Activated naive CD8-positive, alpha-beta T cell treated with anti-CD3 and anti-CD28 coated beads for 36 hours (primary cell): Measurements from ENCODE around the gene SCAMP3. TPM values are rescaled to one million over a fixed set of nuclear protein-coding genes. Genes with fewer than 3 reads are reported as not detected.
A peak's percentile ranks its signal among the peaks of the same experiment; 100 is the strongest.

Experiments used
- DNase-seq: peaks from one replicate; pipeline ENCODE4 v3.0.0; 2021
- H3K27ac Mint-ChIP-seq: one replicate; pipeline ENCODE4 v1.8.0; 2022; ENCODE audit warnings: mild to moderate bottlenecking, moderate library complexity, mixed read lengths
- H3K27me3 Mint-ChIP-seq: one replicate; pipeline ENCODE4 v1.8.0; 2022; ENCODE audit warnings: mild to moderate bottlenecking, mixed read lengths
- H3K36me3 Mint-ChIP-seq: one replicate; pipeline ENCODE4 v1.8.0; 2021; ENCODE audit warnings: mild to moderate bottlenecking, mixed read lengths
- H3K4me1 Mint-ChIP-seq: one replicate; pipeline ENCODE4 v1.8.0; 2021; ENCODE audit warnings: mixed read lengths
- H3K4me3 Mint-ChIP-seq: one replicate; pipeline ENCODE4 v1.8.0; 2022; ENCODE audit warnings: mild to moderate bottlenecking, moderate library complexity, mixed read lengths
- H3K9me3 Mint-ChIP-seq: one replicate; pipeline ENCODE4 v1.8.0; 2022; ENCODE audit warnings: mixed read lengths
- total RNA-seq, 2 experiments: library from RNA; stranded (reverse); gene quantifications; one replicate each; pipeline ENCODE4 v1.2.3, GENCODE V29; 2021

Gene SCAMP3
- total RNA-seq, 2 experiments from 2014 or later, result 108 to 117 TPM

GRCh38 chr1:155273343-155274245, 11.4 kb upstream of the SCAMP3 start, which contains the start of gene CLK2:
TSS of gene CLK2 (minus strand) at chr1:155273504. CDS start at chr1:155270977, 2,527 bp downstream.
- Mint-ChIP-seq H3K4me3 (peak within 1 kb of the TSS; percentile 85), H3K36me3 (peaks cover 28% of the 10 kb centered on the region), H3K27me3 (no peaks in the 10 kb centered on the region), H3K9me3 (no peaks in the 10 kb centered on the region), H3K4me1 (peaks cover 34% of the 10 kb centered on the region), H3K27ac (peak within 1 kb of the TSS; percentile 88)
- DNase-seq, result peak; percentile 99

GRCh38 chr1:155272466-155273342, 10.5 kb upstream of the SCAMP3 start:
- Mint-ChIP-seq H3K9me3 (no peaks in the 10 kb centered on the region), H3K36me3 (peaks cover 33% of the 10 kb centered on the region), H3K4me3 (peak overlapping the region; percentile 85), H3K27ac (peak overlapping the region; percentile 87), H3K27me3 (no peaks in the 10 kb centered on the region), H3K4me1 (peaks cover 31% of the 10 kb centered on the region)
- DNase-seq, result no peak

GRCh38 chr1:155269381-155269780, 7.2 kb upstream of the SCAMP3 start:
- no peak for DNase-seq
- Mint-ChIP-seq H3K4me1 (peaks cover 21% of the 10 kb centered on the region), H3K9me3 (no peaks in the 10 kb centered on the region), H3K27ac (no peak overlapping the region), H3K36me3 (peaks cover 37% of the 10 kb centered on the region), H3K27me3 (no peaks in the 10 kb centered on the region), H3K4me3 (no peak overlapping the region)

GRCh38 chr1:155268630-155269029, 6.5 kb upstream of the SCAMP3 start:
- Mint-ChIP-seq H3K4me3 (no peak overlapping the region), H3K36me3 (peaks cover 42% of the 10 kb centered on the region), H3K9me3 (no peaks in the 10 kb centered on the region), H3K27me3 (no peaks in the 10 kb centered on the region), H3K4me1 (peaks cover 17% of the 10 kb centered on the region), H3K27ac (no peak overlapping the region)
- no peak for DNase-seq

- H3K9me3 Mint-ChIP-seq, result no peaks in the 10 kb centered on the region
- no peak overlapping the region for H3K4me3 Mint-ChIP-seq
- peaks cover 21% of the 10 kb centered on the region for H3K4me1 Mint-ChIP-seq
- DNase-seq, result no peak
- H3K27me3 Mint-ChIP-seq, result no peaks in the 10 kb centered on the region
- H3K36me3 Mint-ChIP-seq, result peaks cover 49% of the 10 kb centered on the region
- no peak overlapping the region for H3K27ac Mint-ChIP-seq
Observed at GRCh38 chr1:155267373-155267772, 5.2 kb upstream of the SCAMP3 start.

- Mint-ChIP-seq H3K27me3 (no peaks in the 10 kb centered on the region), H3K4me3 (no peak overlapping the region), H3K9me3 (no peaks in the 10 kb centered on the region), H3K4me1 (peaks cover 18% of the 10 kb centered on the region), H3K36me3 (peaks cover 47% of the 10 kb centered on the region), H3K27ac (peak overlapping the region; percentile 11)
- no peak for DNase-seq
Observed at GRCh38 chr1:155266553-155266952, 4.4 kb upstream of the SCAMP3 start.

GRCh38 chr1:155263067-155263466, 907 bp upstream of the SCAMP3 start:
- H3K27ac Mint-ChIP-seq, result peak overlapping the region; percentile 90
- no peaks in the 10 kb centered on the region for H3K9me3 Mint-ChIP-seq
- H3K27me3 Mint-ChIP-seq, result no peaks in the 10 kb centered on the region
- H3K4me3 Mint-ChIP-seq, result peak overlapping the region; percentile 90
- H3K4me1 Mint-ChIP-seq, result peaks cover 23% of the 10 kb centered on the region
- no peak for DNase-seq
- peaks cover 52% of the 10 kb centered on the region for H3K36me3 Mint-ChIP-seq

- peak; percentile 28 for DNase-seq
- peak overlapping the region; percentile 90 for H3K27ac Mint-ChIP-seq
- H3K4me1 Mint-ChIP-seq, result peaks cover 23% of the 10 kb centered on the region
- H3K4me3 Mint-ChIP-seq, result peak overlapping the region; percentile 90
- no peaks in the 10 kb centered on the region for H3K27me3 Mint-ChIP-seq
- H3K36me3 Mint-ChIP-seq, result peaks cover 46% of the 10 kb centered on the region
- H3K9me3 Mint-ChIP-seq, result no peaks in the 10 kb centered on the region
Observed at GRCh38 chr1:155261493-155261851, 688 bp downstream of the SCAMP3 start.

GRCh38 chr1:155260276-155260675, 1.9 kb downstream of the SCAMP3 start:
- Mint-ChIP-seq H3K4me1 (peaks cover 26% of the 10 kb centered on the region), H3K9me3 (no peaks in the 10 kb centered on the region), H3K27me3 (no peaks in the 10 kb centered on the region), H3K27ac (peak overlapping the region; percentile 43), H3K4me3 (peak overlapping the region; percentile 90), H3K36me3 (peaks cover 46% of the 10 kb centered on the region)
- no peak for DNase-seq

GRCh38 chr1:155256058-155256852, 5.9 kb downstream of the SCAMP3 start:
- no peak for DNase-seq
- no peaks in the 10 kb centered on the region for H3K9me3 Mint-ChIP-seq

GRCh38 chr1:155255243-155256007, 6.7 kb downstream of the SCAMP3 start, which contains the start of gene ENTREP3:
TSS of gene ENTREP3 (minus strand) at chr1:155255483. CDS start at chr1:155254877, 606 bp downstream.
- H3K27me3 Mint-ChIP-seq, result no peaks in the 10 kb centered on the region
- no peaks in the 10 kb centered on the region for H3K9me3 Mint-ChIP-seq
- DNase-seq, result peak; percentile 85
- H3K4me1 Mint-ChIP-seq, result peaks cover 24% of the 10 kb centered on the region
- H3K27ac Mint-ChIP-seq, result peak within 1 kb of the TSS; percentile 76
- H3K4me3 Mint-ChIP-seq, result peak within 1 kb of the TSS; percentile 82
- peaks cover 14% of the 10 kb centered on the region for H3K36me3 Mint-ChIP-seq

More at GRCh38 chr1:155256058-155256852, 5.9 kb downstream of the SCAMP3 start:
- Mint-ChIP-seq H3K4me3 (peak overlapping the region; percentile 82), H3K4me1 (peaks cover 28% of the 10 kb centered on the region), H3K27me3 (no peaks in the 10 kb centered on the region), H3K27ac (peak overlapping the region; percentile 76), H3K36me3 (peaks cover 20% of the 10 kb centered on the region)

- peak overlapping the region; percentile 82 for H3K4me3 Mint-ChIP-seq
Observed at GRCh38 chr1:155254714-155255242, 7.4 kb downstream of the SCAMP3 start.

GRCh38 chr1:155254228-155254713, 7.9 kb downstream of the SCAMP3 start:
- Mint-ChIP-seq H3K9me3 (no peaks in the 10 kb centered on the region), H3K36me3 (peaks cover 8% of the 10 kb centered on the region), H3K4me3 (peak overlapping the region; percentile 82), H3K27ac (peak overlapping the region; percentile 43), H3K4me1 (peaks cover 21% of the 10 kb centered on the region), H3K27me3 (no peaks in the 10 kb centered on the region)
- DNase-seq, result no peak

More at GRCh38 chr1:155254714-155255242, 7.4 kb downstream of the SCAMP3 start:
- DNase-seq, result no peak
- Mint-ChIP-seq H3K27me3 (no peaks in the 10 kb centered on the region), H3K4me1 (peaks cover 21% of the 10 kb centered on the region), H3K9me3 (no peaks in the 10 kb centered on the region), H3K36me3 (peaks cover 8% of the 10 kb centered on the region), H3K27ac (peak overlapping the region; percentile 43)
